PC-3 (cell line): ENCODE data around the gene PDS5B. TPM values are rescaled to one million over a fixed set of nuclear protein-coding genes. Genes with fewer than 3 reads are reported as not detected.

ENCODE experiments used
- ATAC-seq: fragments of 200-7000 bp; cut with Tn5 transposase; 2 replicates; pipeline ENCODE4 v1.9.1; 2020; ENCODE audit warnings: mild to moderate bottlenecking, moderate library complexity
- BruUV-seq: library from RNA; stranded (reverse); fragments of 400-500 nt; replicated peaks from 2 replicates; lab custom pipeline; 2021; lab: Mats Ljungman, UMichigan
- CTCF ChIA-PET: fragments of 300-600 bp; sonication (Branson Sonifier 250); formaldehyde crosslinking; loops from one replicate; lab custom pipeline; 2022; ENCODE audit warnings: antibody characterized with exemption; lab: Charles Lee
- POLR2A ChIA-PET: fragments of 300-600 bp; sonication (Branson Sonifier 250); formaldehyde crosslinking; loops from one replicate; lab custom pipeline; 2022; ENCODE audit warnings: antibody characterized with exemption; ENCODE audit not compliant: unreplicated experiment; lab: Charles Lee
- DNase-seq: peaks from one replicate; pipeline ENCODE4 v3.0.0-alpha.2; 2015
- H2AFZ ChIP-seq: fragments of 300-600 bp; sonication (generic); 2 replicates; pipeline ENCODE4 v1.6.0; 2016; ENCODE audit warnings: antibody characterized with exemption, low read length
- H3F3A ChIP-seq: fragments of 300-600 bp; sonication (generic); one replicate; pipeline ENCODE4 v1.6.0; 2017; ENCODE audit warnings: antibody characterized with exemption, low read length, control low read depth, mild to moderate bottlenecking; ENCODE audit not compliant: unreplicated experiment
- H3K27ac ChIP-seq: fragments of 300-600 bp; sonication (generic); 2 replicates; pipeline ENCODE4 v1.5.1; 2016; ENCODE audit warnings: mild to moderate bottlenecking, low read length
- H3K27me3 ChIP-seq: fragments of 300-600 bp; sonication (generic); 2 replicates; pipeline ENCODE4 v1.6.1; 2016; ENCODE audit warnings: low read length, mixed read lengths
- H3K36me3 ChIP-seq: fragments of 300-600 bp; sonication (generic); 2 replicates; pipeline ENCODE4 v1.6.1; 2016; ENCODE audit warnings: low read depth, mixed run types, low read length, mixed read lengths
- H3K4me1 ChIP-seq: fragments of 300-600 bp; sonication (generic); 2 replicates; pipeline ENCODE4 v1.5.1; 2016; ENCODE audit warnings: low read length; ENCODE audit not compliant: insufficient read depth
- H3K4me2 ChIP-seq: fragments of 300-600 bp; sonication (generic); 2 replicates; pipeline ENCODE4 v1.6.0; 2016; ENCODE audit warnings: low read length
- H3K4me3 ChIP-seq: fragments of 300-600 bp; sonication (generic); 2 replicates; pipeline ENCODE4 v1.5.1; 2016; ENCODE audit warnings: mild to moderate bottlenecking, low read length, mixed read lengths
- H3K79me2 ChIP-seq: fragments of 300-600 bp; sonication (generic); 2 replicates; pipeline ENCODE4 v1.6.1; 2017; ENCODE audit warnings: low read length, mixed read lengths
- H3K9ac ChIP-seq: fragments of 300-600 bp; sonication (generic); 2 replicates; pipeline ENCODE4 v1.6.0; 2016; ENCODE audit warnings: mild to moderate bottlenecking, low read length
- H3K9me2 ChIP-seq: fragments of 300-600 bp; sonication (generic); replicated peaks from 2 replicates; pipeline ENCODE4 v1.6.1; 2016; ENCODE audit warnings: mixed run types, low read length, mixed read lengths
- H3K9me3 ChIP-seq: fragments of 300-600 bp; sonication (generic); 2 replicates; pipeline ENCODE4 v1.6.1; 2016; ENCODE audit warnings: low read length, mixed read lengths
- H4K20me1 ChIP-seq: fragments of 300-600 bp; sonication (generic); 2 replicates; pipeline ENCODE4 v1.6.1; 2016; ENCODE audit warnings: low read length, mixed read lengths
- EZH2 ChIP-seq: fragments of 300-600 bp; sonication (generic); IDR thresholded peaks from one replicate; pipeline ENCODE4 v1.6.1; 2017; ENCODE audit warnings: antibody characterized with exemption, mild to moderate bottlenecking, low read length; ENCODE audit not compliant: unreplicated experiment
- EZH2phosphoT487 ChIP-seq: fragments of 300-600 bp; sonication (generic); IDR thresholded peaks from 2 replicates; pipeline ENCODE4 v1.6.1; 2018; ENCODE audit warnings: mild to moderate bottlenecking, antibody characterized with exemption, low read length, borderline replicate concordance
- intact Hi-C: fragments of 100-400 bp; cut with micrococcal nuclease; formaldehyde crosslinking; loops from 2 replicates; pipeline ENCODE4 v1.9.0; 2023
- total RNA-seq: library from RNA; depleted of rRNA; stranded (reverse); fragments of >200 nt; gene quantifications from 2 replicates; pipeline ENCODE4 v1.2.3, GENCODE V29; 2014
- TF ChIP-seq, protein P1 (sequence below): fragments of 300-600 bp; sonication (generic); conservative IDR thresholded peaks from 2 replicates; pipeline ENCODE4 v1.5.1; 2017; ENCODE audit warnings: antibody characterized with exemption, low read depth, mild to moderate bottlenecking, low read length

The PDS5B gene
- total RNA-seq, 1 experiment from 2014 or later = 20.3 TPM

DNA sequence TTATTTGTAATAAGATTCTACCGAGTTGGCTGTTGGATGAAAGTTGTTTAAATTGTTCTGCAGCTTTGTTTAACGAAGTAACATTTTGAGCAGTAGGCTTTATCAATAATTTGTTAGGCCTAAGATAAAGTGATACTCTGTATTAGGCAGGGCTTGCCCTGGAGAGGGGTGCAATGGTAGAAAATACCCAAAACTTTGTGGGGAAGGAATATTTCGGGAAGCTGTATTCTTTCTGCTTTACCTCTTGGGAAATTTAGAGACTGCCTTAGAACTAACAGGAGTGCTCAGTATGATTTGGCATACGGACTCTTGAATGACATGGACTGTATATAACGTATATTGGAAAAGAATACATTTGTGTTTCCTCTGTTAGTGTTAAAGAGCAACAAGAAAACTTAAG, 2.5 kb downstream of the PDS5B start:
- Histone ChIP-seq H3K27me3 (no peaks in the 10 kb centered on the region), H3K9ac (peak overlapping the region; percentile 78), H3K4me2 (peak overlapping the region; percentile 86), H3K4me3 (peak overlapping the region; percentile 96), H3K79me2 (peaks cover 66% of the 10 kb centered on the region), H3K9me3 (no peaks in the 10 kb centered on the region), H3F3A (no peaks in the 10 kb centered on the region), H2AFZ (no peak overlapping the region), H4K20me1 (peaks cover 32% of the 10 kb centered on the region), H3K9me2 (no peaks in the 10 kb centered on the region), H3K36me3 (no peaks in the 10 kb centered on the region), H3K27ac (no peak overlapping the region), H3K4me1 (peaks cover 24% of the 10 kb centered on the region)
- TF ChIP-seq EZH2 = no peak
- TF ChIP-seq, protein P1, sequence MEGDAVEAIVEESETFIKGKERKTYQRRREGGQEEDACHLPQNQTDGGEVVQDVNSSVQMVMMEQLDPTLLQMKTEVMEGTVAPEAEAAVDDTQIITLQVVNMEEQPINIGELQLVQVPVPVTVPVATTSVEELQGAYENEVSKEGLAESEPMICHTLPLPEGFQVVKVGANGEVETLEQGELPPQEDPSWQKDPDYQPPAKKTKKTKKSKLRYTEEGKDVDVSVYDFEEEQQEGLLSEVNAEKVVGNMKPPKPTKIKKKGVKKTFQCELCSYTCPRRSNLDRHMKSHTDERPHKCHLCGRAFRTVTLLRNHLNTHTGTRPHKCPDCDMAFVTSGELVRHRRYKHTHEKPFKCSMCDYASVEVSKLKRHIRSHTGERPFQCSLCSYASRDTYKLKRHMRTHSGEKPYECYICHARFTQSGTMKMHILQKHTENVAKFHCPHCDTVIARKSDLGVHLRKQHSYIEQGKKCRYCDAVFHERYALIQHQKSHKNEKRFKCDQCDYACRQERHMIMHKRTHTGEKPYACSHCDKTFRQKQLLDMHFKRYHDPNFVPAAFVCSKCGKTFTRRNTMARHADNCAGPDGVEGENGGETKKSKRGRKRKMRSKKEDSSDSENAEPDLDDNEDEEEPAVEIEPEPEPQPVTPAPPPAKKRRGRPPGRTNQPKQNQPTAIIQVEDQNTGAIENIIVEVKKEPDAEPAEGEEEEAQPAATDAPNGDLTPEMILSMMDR = no peak
- no peak for TF ChIP-seq EZH2phosphoT487
- POLR2A ChIA-PET = interaction anchor here (0.6 kb wide), 1 partner anchor 357 kb away, joined by 3 read pairs; no protein-coding TSS in a partner anchor
- no peak for ATAC-seq
- no TSS peak for BruUV-seq
- no peak for DNase-seq
- intact Hi-C loops = loop anchor here (10.0 kb wide), 3 partner anchors 326 to 1136 kb away; partner anchors contain the start of gene STARD13
- CTCF ChIA-PET = interaction anchor here (0.6 to 2.4 kb wide), 3 partner anchors 51 to 146 kb away, joined by 3 to 12 read pairs (median 4); no protein-coding TSS in a partner anchor

DNA sequence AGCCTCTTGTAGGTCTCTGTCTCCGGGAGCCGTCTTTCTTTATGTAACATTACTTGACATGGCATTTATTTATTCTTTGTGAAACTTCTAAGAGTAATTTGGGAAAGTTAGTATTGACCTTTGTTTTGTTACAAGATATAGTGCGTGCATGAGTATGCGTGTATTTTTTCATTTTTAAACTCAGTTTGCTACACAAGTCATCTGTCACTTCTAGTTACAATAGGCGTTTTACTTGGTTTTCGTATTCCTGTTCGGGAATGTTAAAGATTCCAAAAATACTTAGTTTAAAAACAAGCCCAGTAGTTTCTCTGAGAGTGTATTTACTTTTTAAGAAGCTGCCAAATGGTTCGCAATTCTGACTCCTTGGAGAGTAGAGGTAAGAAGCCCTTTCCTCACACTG, 3.2 kb downstream of the PDS5B start:
- H3K4me1 ChIP-seq = peaks cover 30% of the 10 kb centered on the region
- BruUV-seq = no TSS peak
- ATAC-seq = no peak
- no peaks in the 10 kb centered on the region for H3K27me3 ChIP-seq
- peaks cover 32% of the 10 kb centered on the region for H4K20me1 ChIP-seq
- H3K4me2 ChIP-seq = peak overlapping the region; percentile 86
- peaks cover 74% of the 10 kb centered on the region for H3K79me2 ChIP-seq
- peak overlapping the region; percentile 96 for H3K4me3 ChIP-seq
- H3F3A ChIP-seq = no peaks in the 10 kb centered on the region
- POLR2A ChIA-PET = interaction anchor here (0.5 kb wide), 1 partner anchor 103 kb away, joined by 10 read pairs; no protein-coding TSS in a partner anchor
- H3K9me2 ChIP-seq = no peaks in the 10 kb centered on the region
- H2AFZ ChIP-seq = no peak overlapping the region
- DNase-seq = peak; percentile 2
- H3K9ac ChIP-seq = peak overlapping the region; percentile 78; the same call in 1 of the 2 replicates
- TF ChIP-seq EZH2phosphoT487 (no peak), EZH2 (no peak)
- TF ChIP-seq, protein P1 = no peak
- no peaks in the 10 kb centered on the region for H3K36me3 ChIP-seq
- intact Hi-C loops = loop anchor here (10.0 kb wide), 3 partner anchors 325 to 1135 kb away; partner anchors contain the start of gene STARD13
- H3K27ac ChIP-seq = no peak overlapping the region
- H3K9me3 ChIP-seq = no peaks in the 10 kb centered on the region
- CTCF ChIA-PET = interaction anchor here (1.2 kb wide), 1 partner anchor 50 kb away, joined by 3 read pairs; no protein-coding TSS in a partner anchor

DNA sequence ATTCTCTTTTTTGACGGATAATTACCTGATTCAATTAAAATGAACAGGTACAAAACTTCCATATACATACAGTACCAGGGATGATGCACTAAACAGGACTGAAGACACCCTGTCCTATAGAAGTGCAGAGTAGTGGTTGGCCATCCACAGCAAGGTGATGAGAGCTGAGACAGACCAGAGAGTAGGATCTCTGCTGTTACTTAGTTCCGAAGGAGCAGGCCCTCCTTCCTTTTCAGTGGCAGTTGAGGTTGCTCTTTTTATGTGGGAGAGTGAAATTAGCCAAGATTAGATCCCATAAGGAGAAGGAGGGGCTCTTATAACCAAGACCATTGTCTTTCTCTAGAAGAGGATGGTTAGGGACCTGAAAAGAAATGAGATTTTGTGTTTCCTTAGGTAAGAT, 4.0 kb downstream of the PDS5B start:
- no peaks in the 10 kb centered on the region for H3K9me3 ChIP-seq
- BruUV-seq = no TSS peak
- no peak overlapping the region for H3K27ac ChIP-seq
- no peaks in the 10 kb centered on the region for H3K36me3 ChIP-seq
- CTCF ChIA-PET = interaction anchor here (1.2 kb wide), 1 partner anchor 49 kb away, joined by 3 read pairs; no protein-coding TSS in a partner anchor
- H3F3A ChIP-seq = no peaks in the 10 kb centered on the region
- no peak overlapping the region for H3K9ac ChIP-seq
- H3K79me2 ChIP-seq = peaks cover 81% of the 10 kb centered on the region
- DNase-seq (no peak), ATAC-seq (no peak)
- intact Hi-C loops = no loop called here
- POLR2A ChIA-PET = no interaction called here
- no peaks in the 10 kb centered on the region for H3K9me2 ChIP-seq
- H2AFZ ChIP-seq = no peak overlapping the region
- H4K20me1 ChIP-seq = peaks cover 32% of the 10 kb centered on the region
- 0 out of 2 replicates have a peak overlapping the region, but pooled peaks have one; percentile 86 for H3K4me2 ChIP-seq
- peaks cover 30% of the 10 kb centered on the region for H3K4me1 ChIP-seq
- no peak overlapping the region for H3K4me3 ChIP-seq
- TF ChIP-seq, protein P1 = no peak
- TF ChIP-seq EZH2 (no peak), EZH2phosphoT487 (no peak)
- H3K27me3 ChIP-seq = no peaks in the 10 kb centered on the region
